ENCODE results near the gene ANP32D.

DNA sequence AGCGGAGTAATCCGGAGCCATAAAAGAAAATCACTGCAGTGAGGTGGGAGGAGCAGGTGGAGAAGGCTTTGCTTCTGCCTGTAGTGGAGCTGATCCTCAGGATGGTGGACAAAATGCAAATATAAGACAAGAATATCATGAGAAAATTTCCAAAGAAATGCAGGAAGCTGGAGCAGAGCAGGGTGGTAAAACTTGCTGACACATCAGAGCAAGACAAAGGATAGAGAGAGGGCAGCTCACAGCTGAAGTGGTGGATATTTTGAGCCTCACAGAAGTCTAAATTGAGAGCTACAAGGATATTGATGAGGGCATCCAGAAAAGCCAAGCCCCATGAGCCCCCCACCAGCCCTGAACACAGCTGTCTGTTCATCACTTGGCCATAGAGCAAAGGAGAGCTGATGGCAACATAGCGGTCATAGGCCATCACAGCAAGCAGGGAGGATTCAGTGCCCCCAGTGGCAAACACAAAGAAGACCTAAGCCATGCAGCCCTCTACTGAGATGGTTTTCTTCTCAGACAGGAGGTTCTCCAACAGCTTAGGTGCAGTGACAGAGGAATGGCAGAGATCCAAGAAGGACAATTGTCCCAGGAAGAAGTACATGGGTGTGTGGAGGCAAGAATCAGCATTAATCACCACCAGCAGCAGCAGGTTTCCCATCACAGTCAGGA is 30.0 kb upstream of the ANP32D start:
- TF ChIP-seq, protein P1, sequence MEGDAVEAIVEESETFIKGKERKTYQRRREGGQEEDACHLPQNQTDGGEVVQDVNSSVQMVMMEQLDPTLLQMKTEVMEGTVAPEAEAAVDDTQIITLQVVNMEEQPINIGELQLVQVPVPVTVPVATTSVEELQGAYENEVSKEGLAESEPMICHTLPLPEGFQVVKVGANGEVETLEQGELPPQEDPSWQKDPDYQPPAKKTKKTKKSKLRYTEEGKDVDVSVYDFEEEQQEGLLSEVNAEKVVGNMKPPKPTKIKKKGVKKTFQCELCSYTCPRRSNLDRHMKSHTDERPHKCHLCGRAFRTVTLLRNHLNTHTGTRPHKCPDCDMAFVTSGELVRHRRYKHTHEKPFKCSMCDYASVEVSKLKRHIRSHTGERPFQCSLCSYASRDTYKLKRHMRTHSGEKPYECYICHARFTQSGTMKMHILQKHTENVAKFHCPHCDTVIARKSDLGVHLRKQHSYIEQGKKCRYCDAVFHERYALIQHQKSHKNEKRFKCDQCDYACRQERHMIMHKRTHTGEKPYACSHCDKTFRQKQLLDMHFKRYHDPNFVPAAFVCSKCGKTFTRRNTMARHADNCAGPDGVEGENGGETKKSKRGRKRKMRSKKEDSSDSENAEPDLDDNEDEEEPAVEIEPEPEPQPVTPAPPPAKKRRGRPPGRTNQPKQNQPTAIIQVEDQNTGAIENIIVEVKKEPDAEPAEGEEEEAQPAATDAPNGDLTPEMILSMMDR (IDR thresholded peaks at IDR 0.05) = no peak
- TF ChIP-seq POLR2A (IDR thresholded peaks at IDR 0.05) = no peak
